ENCODE data around the gene VPS52. TPM values are rescaled to one million over a fixed set of nuclear protein-coding genes. Genes with fewer than 3 reads are reported as not detected.

The VPS52 gene
- total and polyA plus RNA-seq, 9 of the 15 experiments (the other 6 are each of a cell fraction or from before 2014, with no cell fraction given) = 24.4 to 103 (median 40.2) TPM

DNA sequence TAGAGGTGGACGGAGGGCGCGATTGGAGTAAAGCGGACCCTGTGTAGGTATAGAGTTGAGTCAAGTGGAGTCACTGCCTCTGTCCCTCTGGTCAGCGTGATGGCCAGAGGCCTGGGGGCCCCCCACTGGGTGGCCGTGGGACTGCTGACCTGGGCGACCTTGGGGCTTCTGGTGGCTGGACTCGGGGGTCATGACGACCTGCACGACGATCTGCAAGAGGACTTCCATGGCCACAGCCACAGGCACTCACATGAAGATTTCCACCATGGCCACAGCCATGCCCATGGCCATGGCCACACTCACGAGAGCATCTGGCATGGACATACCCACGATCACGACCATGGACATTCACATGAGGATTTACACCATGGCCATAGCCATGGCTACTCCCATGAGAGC, 70.5 kb downstream of the VPS52 start (continued):
- TF ChIP-seq, protein P1, sequence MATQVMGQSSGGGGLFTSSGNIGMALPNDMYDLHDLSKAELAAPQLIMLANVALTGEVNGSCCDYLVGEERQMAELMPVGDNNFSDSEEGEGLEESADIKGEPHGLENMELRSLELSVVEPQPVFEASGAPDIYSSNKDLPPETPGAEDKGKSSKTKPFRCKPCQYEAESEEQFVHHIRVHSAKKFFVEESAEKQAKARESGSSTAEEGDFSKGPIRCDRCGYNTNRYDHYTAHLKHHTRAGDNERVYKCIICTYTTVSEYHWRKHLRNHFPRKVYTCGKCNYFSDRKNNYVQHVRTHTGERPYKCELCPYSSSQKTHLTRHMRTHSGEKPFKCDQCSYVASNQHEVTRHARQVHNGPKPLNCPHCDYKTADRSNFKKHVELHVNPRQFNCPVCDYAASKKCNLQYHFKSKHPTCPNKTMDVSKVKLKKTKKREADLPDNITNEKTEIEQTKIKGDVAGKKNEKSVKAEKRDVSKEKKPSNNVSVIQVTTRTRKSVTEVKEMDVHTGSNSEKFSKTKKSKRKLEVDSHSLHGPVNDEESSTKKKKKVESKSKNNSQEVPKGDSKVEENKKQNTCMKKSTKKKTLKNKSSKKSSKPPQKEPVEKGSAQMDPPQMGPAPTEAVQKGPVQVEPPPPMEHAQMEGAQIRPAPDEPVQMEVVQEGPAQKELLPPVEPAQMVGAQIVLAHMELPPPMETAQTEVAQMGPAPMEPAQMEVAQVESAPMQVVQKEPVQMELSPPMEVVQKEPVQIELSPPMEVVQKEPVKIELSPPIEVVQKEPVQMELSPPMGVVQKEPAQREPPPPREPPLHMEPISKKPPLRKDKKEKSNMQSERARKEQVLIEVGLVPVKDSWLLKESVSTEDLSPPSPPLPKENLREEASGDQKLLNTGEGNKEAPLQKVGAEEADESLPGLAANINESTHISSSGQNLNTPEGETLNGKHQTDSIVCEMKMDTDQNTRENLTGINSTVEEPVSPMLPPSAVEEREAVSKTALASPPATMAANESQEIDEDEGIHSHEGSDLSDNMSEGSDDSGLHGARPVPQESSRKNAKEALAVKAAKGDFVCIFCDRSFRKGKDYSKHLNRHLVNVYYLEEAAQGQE (IDR thresholded peaks at IDR 0.05; ENCODE audit: borderline replicate concordance) = peak; percentile 21; the same call in 1 of the 2 replicates
- TF ChIP-seq, protein P1 (CRISPR knock-in tag; IDR thresholded peaks at IDR 0.05; ENCODE audit: low read depth) = no peak
- no peak for TF ChIP-seq ZNF146 (CRISPR knock-in tag; IDR thresholded peaks at IDR 0.05; ENCODE audit: unreplicated experiment)
- no peak for TF ChIP-seq TEAD4 (IDR thresholded peaks at IDR 0.05; ENCODE audit: low read length)
- TF ChIP-seq TEAD4 (CRISPR knock-in tag; IDR thresholded peaks at IDR 0.05; ENCODE audit: borderline replicate concordance) = no peak
- TF ChIP-seq SRSF1 (IDR thresholded peaks at IDR 0.05; ENCODE audit: low read depth, low read length) = no peak
- no peak for TF ChIP-seq ZNF583 (CRISPR knock-in tag; IDR thresholded peaks at IDR 0.05)
- TF ChIP-seq HNRNPK (IDR thresholded peaks at IDR 0.05; ENCODE audit: low read depth, low read length, poor library complexity, severe bottlenecking) = no peak
- no peak for TF ChIP-seq SAP30 (IDR thresholded peaks at IDR 0.05; ENCODE audit: borderline replicate concordance, insufficient read depth, low read depth, low read length, poor library complexity, severe bottlenecking)
- no peak for TF ChIP-seq SNAPC5 (CRISPR knock-in tag; IDR thresholded peaks at IDR 0.05)
- TF ChIP-seq, protein P2, sequence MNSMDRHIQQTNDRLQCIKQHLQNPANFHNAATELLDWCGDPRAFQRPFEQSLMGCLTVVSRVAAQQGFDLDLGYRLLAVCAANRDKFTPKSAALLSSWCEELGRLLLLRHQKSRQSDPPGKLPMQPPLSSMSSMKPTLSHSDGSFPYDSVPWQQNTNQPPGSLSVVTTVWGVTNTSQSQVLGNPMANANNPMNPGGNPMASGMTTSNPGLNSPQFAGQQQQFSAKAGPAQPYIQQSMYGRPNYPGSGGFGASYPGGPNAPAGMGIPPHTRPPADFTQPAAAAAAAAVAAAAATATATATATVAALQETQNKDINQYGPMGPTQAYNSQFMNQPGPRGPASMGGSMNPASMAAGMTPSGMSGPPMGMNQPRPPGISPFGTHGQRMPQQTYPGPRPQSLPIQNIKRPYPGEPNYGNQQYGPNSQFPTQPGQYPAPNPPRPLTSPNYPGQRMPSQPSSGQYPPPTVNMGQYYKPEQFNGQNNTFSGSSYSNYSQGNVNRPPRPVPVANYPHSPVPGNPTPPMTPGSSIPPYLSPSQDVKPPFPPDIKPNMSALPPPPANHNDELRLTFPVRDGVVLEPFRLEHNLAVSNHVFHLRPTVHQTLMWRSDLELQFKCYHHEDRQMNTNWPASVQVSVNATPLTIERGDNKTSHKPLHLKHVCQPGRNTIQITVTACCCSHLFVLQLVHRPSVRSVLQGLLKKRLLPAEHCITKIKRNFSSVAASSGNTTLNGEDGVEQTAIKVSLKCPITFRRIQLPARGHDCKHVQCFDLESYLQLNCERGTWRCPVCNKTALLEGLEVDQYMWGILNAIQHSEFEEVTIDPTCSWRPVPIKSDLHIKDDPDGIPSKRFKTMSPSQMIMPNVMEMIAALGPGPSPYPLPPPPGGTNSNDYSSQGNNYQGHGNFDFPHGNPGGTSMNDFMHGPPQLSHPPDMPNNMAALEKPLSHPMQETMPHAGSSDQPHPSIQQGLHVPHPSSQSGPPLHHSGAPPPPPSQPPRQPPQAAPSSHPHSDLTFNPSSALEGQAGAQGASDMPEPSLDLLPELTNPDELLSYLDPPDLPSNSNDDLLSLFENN (IDR thresholded peaks at IDR 0.05; ENCODE audit: low read depth in 2 of 2, low read length in 2 of 2) = no peak
- TF ChIP-seq CCAR2 (IDR thresholded peaks at IDR 0.05; ENCODE audit: low read depth, low read length) = no peak
- TF ChIP-seq CBX3 (IDR thresholded peaks at IDR 0.05; ENCODE audit: borderline replicate concordance in 1 of 2, low read length in 2 of 2) = no peak
- no peak for TF ChIP-seq SMC3 (conservative IDR thresholded peaks at IDR 0.05; ENCODE audit: insufficient read depth, low read depth, low read length)
- TF ChIP-seq ZBTB2 (IDR thresholded peaks at IDR 0.05) = no peak
- no peak for TF ChIP-seq ZSCAN29 (IDR thresholded peaks at IDR 0.05)
